NCI-H524 treated with DMSO at 0.1 percent for 48 hours (cell line): ENCODE measurements around the gene MCM9.
"Not testable (repeated sequence)": the region's sequence is repeated elsewhere in the genome, so short reads cannot be mapped to it uniquely, and the experiment has no call there.

Source experiments
- DNase-seq: peaks from one replicate; lab custom pipeline; 2025; lab: John Stamatoyannopoulos, UW

The MCM9 gene

GRCh38 chr6:118768904-118769325, 166.0 kb downstream of the MCM9 start:
- no peak for DNase-seq

- DNase-seq: no peak
Measured at GRCh38 chr6:118768441-118768840, 166.5 kb downstream of the MCM9 start.

GRCh38 chr6:118765316-118765715, 169.6 kb downstream of the MCM9 start:
- not testable (repeated sequence) for DNase-seq

GRCh38 chr6:118764766-118765165, 170.2 kb downstream of the MCM9 start:
- no peak for DNase-seq
